ENCODE results near the gene CHRNB2. TPM values are rescaled to one million over a fixed set of nuclear protein-coding genes. Genes with fewer than 3 reads are reported as not detected.

The CHRNB2 gene
- total RNA-seq (2021), result not detected in 2 replicates
- Bru-seq, nascent RNA, result not detected
- BruChase-seq, experiment 1, labeled RNA remaining after a 2-hour chase, result not detected
- BruChase-seq, experiment 2, labeled RNA remaining after a 6-hour chase, result not detected
- long read RNA-seq, result 0 reads

GRCh38 chr1:154567386-154568156 lies at the start of gene CHRNB2:
TSS of gene CHRNB2 (plus strand) at chr1:154567778. CDS start at chr1:154568045, 267 bp downstream.
- no TSS peak for BruUV-seq (replicated peaks)
- Histone ChIP-seq H3K27me3 (ENCODE audit: insufficient read depth, low read depth) (peaks cover 77% of the 10 kb centered on the region), H2AFZ (no peak within 1 kb of the TSS), H3K4me1 (replicated peaks; ENCODE audit: insufficient read depth) (no peaks in the 10 kb centered on the region), H3K4me2 (no peak within 1 kb of the TSS; the same call in 1 of the 2 replicates), H3K9me2 (ENCODE audit: insufficient read depth) (no peaks in the 10 kb centered on the region), H3K9me3 (ENCODE audit: insufficient read depth, low read depth) (no peaks in the 10 kb centered on the region), H4K20me1 (ENCODE audit: insufficient read depth) (no peaks in the 10 kb centered on the region), H3K79me2 (ENCODE audit: low read depth) (no peaks in the 10 kb centered on the region), H3F3A (ENCODE audit: insufficient read depth, low read depth) (no peaks in the 10 kb centered on the region), H3K4me3 (no peak within 1 kb of the TSS), H3K27ac (no peak within 1 kb of the TSS), H3K36me3 (ENCODE audit: low read depth) (no peaks in the 10 kb centered on the region)
- CTCF ChIA-PET, result no interaction called here
- DNase-seq, result peak in 1 of 2 experiments; percentile 55
- POLR2A ChIA-PET (ENCODE audit: unreplicated experiment), result no interaction called here
- intact Hi-C loops (cut with micrococcal nuclease; ENCODE audit: unreplicated experiment), result no loop called here
- TF ChIP-seq EZH2 (IDR thresholded peaks at IDR 0.05; ENCODE audit: low read depth) (no peak), CTCF (conservative IDR thresholded peaks at IDR 0.05) (no peak)

- no peaks in the 10 kb centered on the region for H3F3A ChIP-seq (ENCODE audit: insufficient read depth, low read depth)
- peaks cover 7% of the 10 kb centered on the region; the same call in 1 of the 2 replicates for H3K4me1 ChIP-seq (replicated peaks; ENCODE audit: insufficient read depth)
- POLR2A ChIA-PET (ENCODE audit: unreplicated experiment), result no interaction called here
- no peaks in the 10 kb centered on the region for H3K9me2 ChIP-seq (ENCODE audit: insufficient read depth)
- intact Hi-C loops (cut with micrococcal nuclease; ENCODE audit: unreplicated experiment), result no loop called here
- no peaks in the 10 kb centered on the region for H4K20me1 ChIP-seq (ENCODE audit: insufficient read depth)
- H3K79me2 ChIP-seq (ENCODE audit: low read depth), result no peaks in the 10 kb centered on the region
- BruUV-seq (replicated peaks), result no TSS peak
- H3K4me2 ChIP-seq, result no peak overlapping the region
- TF ChIP-seq EZH2 (IDR thresholded peaks at IDR 0.05; ENCODE audit: low read depth), result no peak
- TF ChIP-seq CTCF (conservative IDR thresholded peaks at IDR 0.05), result no peak
- H3K4me3 ChIP-seq, result no peak overlapping the region
- CTCF ChIA-PET, result no interaction called here
- H3K36me3 ChIP-seq (ENCODE audit: low read depth), result no peaks in the 10 kb centered on the region
- H3K9me3 ChIP-seq (ENCODE audit: insufficient read depth, low read depth), result no peaks in the 10 kb centered on the region
- DNase-seq, result no peak
- peaks cover 63% of the 10 kb centered on the region for H3K27me3 ChIP-seq (ENCODE audit: insufficient read depth, low read depth)
- no peak overlapping the region for H2AFZ ChIP-seq
- no peak overlapping the region for H3K27ac ChIP-seq
These were observed 48.0 kb upstream of the CHRNB2 start for GRCh38 chr1:154519591-154519991.

GRCh38 chr1:154520333-154520732 lies 47.2 kb upstream of the CHRNB2 start:
- CTCF ChIA-PET, result no interaction called here
- H3K79me2 ChIP-seq (ENCODE audit: low read depth), result no peaks in the 10 kb centered on the region
- H3F3A ChIP-seq (ENCODE audit: insufficient read depth, low read depth), result no peaks in the 10 kb centered on the region
- no peaks in the 10 kb centered on the region for H4K20me1 ChIP-seq (ENCODE audit: insufficient read depth)
- H3K27me3 ChIP-seq (ENCODE audit: insufficient read depth, low read depth), result peaks cover 63% of the 10 kb centered on the region
- H2AFZ ChIP-seq, result no peak overlapping the region
- no peaks in the 10 kb centered on the region for H3K9me3 ChIP-seq (ENCODE audit: insufficient read depth, low read depth)
- DNase-seq, result no peak
- H3K27ac ChIP-seq, result no peak overlapping the region
- intact Hi-C loops (cut with micrococcal nuclease; ENCODE audit: unreplicated experiment), result no loop called here
- peaks cover 4% of the 10 kb centered on the region; the same call in 1 of the 2 replicates for H3K9me2 ChIP-seq (ENCODE audit: insufficient read depth)
- no TSS peak for BruUV-seq (replicated peaks)
- TF ChIP-seq EZH2 (IDR thresholded peaks at IDR 0.05; ENCODE audit: low read depth) (no peak), CTCF (conservative IDR thresholded peaks at IDR 0.05) (no peak)
- peaks cover 7% of the 10 kb centered on the region; the same call in 1 of the 2 replicates for H3K4me1 ChIP-seq (replicated peaks; ENCODE audit: insufficient read depth)
- H3K4me2 ChIP-seq, result no peak overlapping the region
- no peak overlapping the region for H3K4me3 ChIP-seq
- no peaks in the 10 kb centered on the region for H3K36me3 ChIP-seq (ENCODE audit: low read depth)
- POLR2A ChIA-PET (ENCODE audit: unreplicated experiment), result no interaction called here
